ENCODE measurements around the gene ATP8A2. TPM values are rescaled to one million over a fixed set of nuclear protein-coding genes. Genes with fewer than 3 reads are reported as not detected.

ATP8A2 gene
- total RNA-seq, 3 donors from 2014 or later = under 0.01 to 1.0 (median under 0.01) TPM

- Histone ChIP-seq H3K4me3 (no peak overlapping the region), H3K36me3 (no peaks in the 10 kb centered on the region), H3K27ac (no peak overlapping the region), H3K9me3 (no peaks in the 10 kb centered on the region), H3K27me3 (no peaks in the 10 kb centered on the region), H3K4me1 (no peaks in the 10 kb centered on the region)
- no peak for DNase-seq (ENCODE audit: low spot score in 2 of 2)
- no peak for TF ChIP-seq POLR2AphosphoS5 (IDR thresholded peaks at IDR 0.05)
- no peak for TF ChIP-seq POLR2A (IDR thresholded peaks at IDR 0.05)
- TF ChIP-seq CTCF (IDR thresholded peaks at IDR 0.05) = no peak
- intact Hi-C loops (cut with DNase I; ENCODE audit: low total_unique reads) = no loop called here
These were observed 319.9 kb downstream of the ATP8A2 start for GRCh38 chr13:25691654-25692053.

DNA sequence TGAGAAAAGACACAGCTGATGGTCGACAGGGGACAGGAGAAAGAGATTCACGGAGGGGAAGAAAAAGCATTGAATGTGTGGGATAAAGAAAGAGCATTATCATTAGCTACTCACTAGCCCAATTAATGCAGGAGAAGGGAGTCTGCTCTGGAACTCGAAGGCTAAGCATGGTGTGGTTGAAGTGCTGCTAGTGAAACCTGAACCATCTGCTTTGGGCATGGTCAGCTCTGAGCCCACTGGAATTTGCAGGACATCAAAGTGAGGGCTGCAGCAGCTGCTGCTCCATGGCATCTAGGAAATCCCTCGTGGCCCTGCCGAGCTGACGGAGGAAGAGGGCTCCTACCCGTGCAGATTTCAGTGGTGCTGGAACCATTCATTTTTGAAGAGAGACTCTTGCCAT, 320.3 kb downstream of the ATP8A2 start:
- no peak for DNase-seq (ENCODE audit: low spot score in 2 of 2)
- Histone ChIP-seq H3K4me1 (no peaks in the 10 kb centered on the region), H3K9me3 (no peaks in the 10 kb centered on the region), H3K27me3 (no peaks in the 10 kb centered on the region), H3K36me3 (no peaks in the 10 kb centered on the region), H3K4me3 (no peak overlapping the region), H3K27ac (no peak overlapping the region)
- intact Hi-C loops (cut with DNase I; ENCODE audit: low total_unique reads) = no loop called here
- no peak for TF ChIP-seq POLR2A (IDR thresholded peaks at IDR 0.05)

GRCh38 chr13:25699056-25699455, 327.3 kb downstream of the ATP8A2 start:
- intact Hi-C loops (cut with DNase I; ENCODE audit: low total_unique reads) = no loop called here
- Histone ChIP-seq H3K27ac (no peak overlapping the region), H3K4me1 (no peaks in the 10 kb centered on the region), H3K9me3 (no peaks in the 10 kb centered on the region), H3K4me3 (no peak overlapping the region), H3K27me3 (no peaks in the 10 kb centered on the region), H3K36me3 (no peaks in the 10 kb centered on the region)
- TF ChIP-seq CTCF (IDR thresholded peaks at IDR 0.05) (no peak), POLR2AphosphoS5 (IDR thresholded peaks at IDR 0.05) (no peak), POLR2A (IDR thresholded peaks at IDR 0.05) (no peak)
- DNase-seq (ENCODE audit: low spot score in 2 of 2) = no peak

DNA sequence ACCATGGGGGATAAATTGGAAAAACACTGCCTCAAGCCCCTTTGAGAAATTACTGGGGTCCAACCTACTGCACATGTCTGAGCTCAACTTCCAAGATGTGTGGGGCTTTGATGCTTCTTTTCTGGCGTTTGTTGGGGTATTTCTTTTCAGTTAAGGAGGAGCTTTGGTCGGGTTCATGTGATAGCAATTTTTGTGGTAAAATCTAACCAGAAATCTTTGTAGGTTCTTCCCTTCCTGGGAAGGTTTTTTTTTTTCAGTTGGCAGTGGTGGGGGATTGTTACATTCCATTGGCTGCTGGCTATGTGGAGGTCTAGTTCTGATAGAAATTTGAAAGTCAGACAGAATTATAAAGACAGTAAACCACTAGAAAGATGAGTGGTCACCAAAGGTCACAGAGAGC, 327.8 kb downstream of the ATP8A2 start:
- Histone ChIP-seq H3K4me3 (no peak overlapping the region), H3K9me3 (no peaks in the 10 kb centered on the region), H3K4me1 (no peaks in the 10 kb centered on the region), H3K27ac (no peak overlapping the region), H3K27me3 (no peaks in the 10 kb centered on the region), H3K36me3 (no peaks in the 10 kb centered on the region)
- TF ChIP-seq POLR2AphosphoS5 (IDR thresholded peaks at IDR 0.05) (no peak), CTCF (IDR thresholded peaks at IDR 0.05) (no peak), POLR2A (IDR thresholded peaks at IDR 0.05) (no peak)
- intact Hi-C loops (cut with DNase I; ENCODE audit: low total_unique reads) = no loop called here
- DNase-seq (ENCODE audit: low spot score in 2 of 2) = no peak

DNA sequence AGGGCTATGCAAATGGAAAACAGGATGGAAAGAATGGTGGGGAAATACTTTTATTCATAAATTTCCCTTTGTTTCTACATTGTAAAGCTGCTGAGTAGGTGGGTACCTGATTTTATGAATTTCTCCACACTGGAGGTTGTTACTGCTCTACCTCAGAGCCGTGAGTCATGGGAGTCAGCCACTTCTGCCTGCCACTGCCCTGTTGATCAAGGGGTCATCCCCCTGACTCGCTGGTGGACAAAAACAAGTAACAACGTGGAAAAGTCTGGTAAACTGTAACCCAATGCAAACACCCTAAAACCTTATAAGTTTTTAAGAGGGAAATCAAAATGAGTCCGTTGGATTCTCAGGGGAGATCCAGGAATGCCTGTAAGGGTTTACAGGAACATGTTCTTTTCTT, 329.5 kb downstream of the ATP8A2 start:
- intact Hi-C loops (cut with DNase I; ENCODE audit: low total_unique reads) = no loop called here
- Histone ChIP-seq H3K4me1 (no peaks in the 10 kb centered on the region), H3K36me3 (no peaks in the 10 kb centered on the region), H3K27ac (no peak overlapping the region), H3K4me3 (no peak overlapping the region), H3K27me3 (no peaks in the 10 kb centered on the region), H3K9me3 (no peaks in the 10 kb centered on the region)
- no peak for DNase-seq (ENCODE audit: low spot score in 2 of 2)
- no peak for TF ChIP-seq POLR2A (IDR thresholded peaks at IDR 0.05)
- no peak for TF ChIP-seq POLR2AphosphoS5 (IDR thresholded peaks at IDR 0.05)

DNA sequence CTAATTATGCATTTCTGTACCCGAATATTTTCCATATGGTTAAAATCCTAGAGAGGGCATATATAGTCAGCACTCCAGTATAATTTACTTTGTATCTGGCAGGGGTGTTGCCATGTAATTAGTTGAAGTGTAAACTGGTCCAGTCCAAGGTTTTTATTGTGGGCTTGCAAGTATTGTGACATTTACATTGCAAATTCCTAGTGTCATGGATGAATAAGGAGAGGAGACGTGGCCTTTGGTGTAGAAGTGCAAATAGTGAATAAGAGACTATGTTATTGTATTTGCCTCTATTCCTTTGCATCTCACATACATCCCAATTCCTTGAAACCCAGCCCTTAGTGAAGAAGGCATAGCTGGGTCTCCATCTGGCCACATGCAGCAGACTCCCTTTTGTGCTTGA, 330.6 kb downstream of the ATP8A2 start:
- TF ChIP-seq POLR2AphosphoS5 (IDR thresholded peaks at IDR 0.05) (no peak), CTCF (IDR thresholded peaks at IDR 0.05) (no peak), POLR2A (IDR thresholded peaks at IDR 0.05) (no peak)
- no peaks in the 10 kb centered on the region for H3K9me3 ChIP-seq
- no peak overlapping the region for H3K27ac ChIP-seq
- no peak for DNase-seq (ENCODE audit: low spot score in 2 of 2)
- no peak overlapping the region for H3K4me3 ChIP-seq
- intact Hi-C loops (cut with DNase I; ENCODE audit: low total_unique reads) = no loop called here
- no peaks in the 10 kb centered on the region for H3K36me3 ChIP-seq
- no peaks in the 10 kb centered on the region for H3K4me1 ChIP-seq
- no peaks in the 10 kb centered on the region for H3K27me3 ChIP-seq
